ENCODE data around the gene TPM1. TPM values are rescaled to one million over a fixed set of nuclear protein-coding genes. Genes with fewer than 3 reads are reported as not detected.

Gene TPM1
- total and polyA plus RNA-seq, 8 donors = 230 to 2,605 (median 783) TPM

- Histone ChIP-seq H3K4me1 (peaks cover 0 to 60% (median 26%) of the 10 kb centered on the region in 4 donors), H3K36me3 (peaks cover 76 to 100% (median 97%) of the 10 kb centered on the region in 4 donors), H3K9me3 (no peaks in the 10 kb centered on the region), H3K4me3 (no peak overlapping the region), H3K27me3 (no peaks in the 10 kb centered on the region), H3K27ac (no peak overlapping the region)
- 73 to 87% (median 82%) methylated on average over 2 of the region's 2 CpGs for WGBS, 5 donors
- TF ChIP-seq POLR2AphosphoS5 (IDR thresholded peaks at IDR 0.05) (no peak), CTCF (IDR thresholded peaks at IDR 0.05) (no peak), POLR2A (IDR thresholded peaks at IDR 0.05) (no peak), EP300 (IDR thresholded peaks at IDR 0.05) (no peak)
- intact Hi-C loops (cut with DNase I; ENCODE audit: low total_unique reads) = no loop called here
- no peak for DNase-seq
Measured at GRCh38 chr15:63063164-63063756, 20.7 kb downstream of the TPM1 start.

- peak overlapping the region in 1 of 5 donors; percentile 9 for H3K27ac ChIP-seq
- H3K4me1 ChIP-seq = peaks cover 0 to 54% (median 23%) of the 10 kb centered on the region in 4 donors
- no peaks in the 10 kb centered on the region for H3K9me3 ChIP-seq
- DNase-seq = no peak
- WGBS, 5 donors = 87 to 93% (median 92%) methylated on average over 13 of the region's 13 CpGs
- no peak overlapping the region for H3K4me3 ChIP-seq
- intact Hi-C loops (cut with DNase I; ENCODE audit: low total_unique reads) = no loop called here
- H3K27me3 ChIP-seq = no peaks in the 10 kb centered on the region
- TF ChIP-seq POLR2AphosphoS5 (IDR thresholded peaks at IDR 0.05) = peak in 1 of 3 donors; percentile 8
- TF ChIP-seq POLR2A (IDR thresholded peaks at IDR 0.05) = no peak
- H3K36me3 ChIP-seq = peaks cover 73 to 100% (median 97%) of the 10 kb centered on the region in 4 donors
Measured at GRCh38 chr15:63063877-63064409, 21.4 kb downstream of the TPM1 start.

GRCh38 chr15:63065262-63066221 is 23.0 kb downstream of the TPM1 start:
- intact Hi-C loops (cut with DNase I; ENCODE audit: low total_unique reads) = no loop called here
- no peaks in the 10 kb centered on the region for H3K9me3 ChIP-seq
- peaks cover 0 to 57% (median 23%) of the 10 kb centered on the region in 4 donors for H3K4me1 ChIP-seq
- TF ChIP-seq EP300 (IDR thresholded peaks at IDR 0.05) (no peak), CTCF (IDR thresholded peaks at IDR 0.05) (no peak), POLR2AphosphoS5 (IDR thresholded peaks at IDR 0.05) (no peak), POLR2A (IDR thresholded peaks at IDR 0.05) (no peak)
- H3K36me3 ChIP-seq = peaks cover 59 to 98% (median 94%) of the 10 kb centered on the region in 4 donors
- no peak overlapping the region for H3K4me3 ChIP-seq
- no peaks in the 10 kb centered on the region for H3K27me3 ChIP-seq
- 58 to 66% (median 63%) methylated on average over 8 of the region's 8 CpGs for WGBS, 5 donors
- H3K27ac ChIP-seq = peak overlapping the region in 3 of 5 donors; percentile 11 to 20 (median 11)
- no peak for DNase-seq

- H3K9me3 ChIP-seq = no peaks in the 10 kb centered on the region
- H3K4me3 ChIP-seq = no peak overlapping the region
- WGBS, 5 donors = 52 to 79% (median 76%) methylated on average over 3 of the region's 3 CpGs
- no peak for TF ChIP-seq EP300 (IDR thresholded peaks at IDR 0.05)
- no peak for TF ChIP-seq POLR2A (IDR thresholded peaks at IDR 0.05)
- TF ChIP-seq CTCF (IDR thresholded peaks at IDR 0.05) = no peak
- no peak for TF ChIP-seq POLR2AphosphoS5 (IDR thresholded peaks at IDR 0.05)
- no peaks in the 10 kb centered on the region for H3K27me3 ChIP-seq
- peak overlapping the region in 3 of 5 donors; percentile 11 to 20 (median 11) for H3K27ac ChIP-seq
- no peak for DNase-seq
- H3K36me3 ChIP-seq = peaks cover 59 to 98% (median 94%) of the 10 kb centered on the region in 4 donors
- intact Hi-C loops (cut with DNase I; ENCODE audit: low total_unique reads) = no loop called here
- H3K4me1 ChIP-seq = peaks cover 0 to 55% (median 21%) of the 10 kb centered on the region in 4 donors
Measured at GRCh38 chr15:63066272-63066671, 23.7 kb downstream of the TPM1 start.
